ENCODE results near the gene ATP6V1G2.
A peak's percentile ranks its signal among the peaks of the same experiment; 100 is the strongest.
"Not testable (repeated sequence)": the region's sequence is repeated elsewhere in the genome, so short reads cannot be mapped to it uniquely, and the experiment has no call there.

The ATP6V1G2 gene

DNA sequence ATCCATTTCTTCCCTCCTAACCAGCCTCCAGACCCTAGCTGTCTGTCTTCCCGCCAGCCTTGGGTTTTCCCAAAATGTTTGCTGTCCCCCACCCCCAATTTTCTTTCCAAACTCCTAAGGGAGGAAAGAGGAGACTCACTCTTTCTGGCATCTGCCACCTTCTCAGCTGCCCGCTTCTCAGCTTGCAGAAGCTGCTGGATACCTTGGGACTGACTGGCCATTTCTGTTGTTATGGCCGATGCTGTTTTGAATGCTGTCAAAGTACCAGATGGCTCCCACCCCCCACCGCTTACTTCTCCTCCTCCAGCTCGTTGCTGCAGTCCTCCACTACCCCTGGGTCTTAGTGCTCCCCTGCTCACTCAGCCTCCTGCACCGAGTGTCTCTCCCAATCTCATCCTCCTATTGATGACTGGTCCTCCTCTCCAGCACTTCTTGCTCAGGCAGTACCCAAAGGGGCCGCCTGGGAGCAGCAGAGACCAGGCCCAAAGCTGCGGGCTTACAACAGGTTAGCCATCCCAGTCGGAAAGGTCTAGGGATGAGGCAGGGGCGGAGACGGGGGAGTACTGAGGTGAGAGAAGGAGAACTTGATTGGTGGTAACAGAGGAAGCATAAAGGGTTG lies at the start of gene ATP6V1G2:
ATP6V1G2 (minus strand) TSS at position 270 of the 619 bp plus-strand sequence; CDS start at position 221, 49 bp downstream.
- peak; percentile 73 to 89 (median 81) for DNase-seq (ENCODE audit: low read depth in 3 of 3)

DNA sequence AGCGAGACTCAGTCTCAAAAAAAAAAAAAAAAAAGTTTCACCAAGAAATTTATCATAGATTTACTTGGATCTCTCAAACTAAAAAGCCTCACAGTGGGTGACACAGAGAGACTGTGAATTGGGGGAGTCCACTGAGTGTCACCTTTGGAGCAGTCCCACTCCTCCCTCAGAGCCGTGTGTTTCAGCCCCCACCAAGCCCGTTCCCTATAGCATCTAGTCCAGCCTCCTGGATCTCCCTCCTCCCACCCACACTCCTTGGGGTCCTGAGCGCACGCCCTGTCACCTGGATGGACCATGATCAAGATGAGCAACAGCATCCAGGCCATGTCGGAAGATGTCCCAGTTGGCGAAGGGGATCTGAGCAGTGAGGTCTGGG lies 46.0 kb upstream of the ATP6V1G2 start:
- DNase-seq (ENCODE audit: low read depth in 3 of 3): no peak

GRCh38 chr6:31590691-31591090 lies 44.3 kb upstream of the ATP6V1G2 start:
- not testable (repeated sequence) for DNase-seq (ENCODE audit: low read depth in 3 of 3)

DNA sequence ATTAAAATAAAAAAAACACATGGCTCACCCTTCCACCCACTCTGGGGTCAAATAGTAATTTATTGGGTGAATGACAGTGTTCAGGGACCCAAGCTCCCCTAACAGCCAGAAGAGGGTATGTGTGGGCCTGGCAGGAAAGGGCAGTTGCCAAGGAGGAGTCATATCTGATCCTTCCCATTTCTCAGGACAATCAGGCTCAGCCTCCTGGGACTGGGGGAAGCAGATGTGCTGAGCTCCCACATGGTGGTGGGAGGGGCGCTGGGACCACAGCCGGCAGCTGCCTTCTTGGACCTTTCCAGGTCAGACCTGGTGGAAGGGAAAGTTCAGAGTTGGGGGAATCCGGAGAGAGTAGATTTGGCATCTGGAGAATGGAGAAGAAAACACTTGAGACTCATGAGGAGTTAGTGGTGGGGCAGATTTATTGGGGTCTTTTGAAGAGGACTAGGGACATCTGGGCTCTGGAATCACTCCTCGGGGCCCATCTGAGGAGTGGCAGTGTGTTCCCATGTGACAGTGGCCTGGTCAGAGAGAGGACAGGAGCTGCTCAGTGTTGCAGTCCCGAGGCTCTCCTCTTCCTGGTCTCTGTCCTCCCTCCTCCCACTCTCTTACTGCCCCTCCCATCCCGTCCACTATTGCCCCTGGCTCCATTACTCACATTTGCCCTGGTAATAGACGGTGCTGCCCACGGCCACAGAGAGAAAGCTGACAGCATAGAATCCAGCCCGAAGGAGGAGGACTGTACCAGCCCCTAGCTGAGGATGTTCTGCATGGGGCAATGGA lies 42.7 kb upstream of the ATP6V1G2 start:
- no peak for DNase-seq (ENCODE audit: low read depth in 3 of 3)

DNA sequence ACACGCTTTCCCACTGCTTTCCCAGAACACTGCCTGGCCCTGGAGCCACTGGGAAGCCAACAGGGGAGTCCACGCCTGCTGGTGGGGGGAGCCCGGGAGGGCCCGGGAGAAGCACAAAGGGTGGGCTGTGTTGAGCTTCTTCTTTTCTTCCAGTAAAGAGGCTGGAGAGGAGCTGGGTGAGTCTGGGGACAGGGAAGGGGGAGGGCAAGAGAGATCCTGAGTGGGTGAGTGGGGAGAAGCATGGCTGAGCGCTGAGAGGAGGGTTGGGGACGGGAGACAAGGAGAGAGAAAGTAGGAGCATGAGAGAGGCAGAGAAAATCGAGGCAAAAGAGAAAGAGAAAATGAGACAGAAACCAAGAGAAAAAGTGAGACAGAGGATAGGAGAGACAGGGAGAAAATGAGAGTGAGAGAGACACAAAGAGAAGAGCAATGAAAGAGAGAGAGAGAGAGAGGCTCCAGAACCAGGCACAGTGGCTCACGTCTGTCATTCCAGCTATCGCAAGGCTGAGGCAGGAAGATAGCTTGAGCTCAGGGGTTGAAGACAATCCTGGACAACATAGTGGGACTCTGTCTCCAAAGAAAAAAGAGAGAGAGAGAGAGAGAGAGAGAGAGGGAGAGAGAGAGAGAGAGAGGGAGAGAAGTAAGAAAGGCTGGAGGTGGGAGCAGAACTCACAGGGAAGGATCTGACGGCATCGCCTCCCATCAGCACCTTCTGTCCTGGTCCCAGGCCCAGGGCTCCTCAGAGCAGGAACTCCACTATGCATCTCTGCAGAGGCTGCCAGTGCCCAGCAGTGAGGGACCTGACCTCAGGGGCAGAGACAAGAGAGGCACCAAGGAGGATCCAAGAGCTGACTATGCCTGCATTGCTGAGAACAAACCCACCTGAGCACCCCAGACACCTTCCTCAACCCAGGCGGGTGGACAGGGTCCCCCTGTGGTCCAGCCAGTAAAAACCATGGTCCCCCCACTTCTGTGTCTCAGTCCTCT lies 41.7 kb upstream of the ATP6V1G2 start:
- DNase-seq (ENCODE audit: low read depth in 3 of 3): no peak

GRCh38 chr6:31586599-31587281 lies 40.3 kb upstream of the ATP6V1G2 start:
- DNase-seq (ENCODE audit: low read depth in 3 of 3): no peak

GRCh38 chr6:31586008-31586407 lies 39.6 kb upstream of the ATP6V1G2 start, which contains the start of gene LST1:
Gene LST1, plus strand, starts transcription at chr6:31586277. Its CDS starts 1,023 bp downstream, at chr6:31587300.
- no peak for DNase-seq (ENCODE audit: low read depth in 3 of 3)

DNA sequence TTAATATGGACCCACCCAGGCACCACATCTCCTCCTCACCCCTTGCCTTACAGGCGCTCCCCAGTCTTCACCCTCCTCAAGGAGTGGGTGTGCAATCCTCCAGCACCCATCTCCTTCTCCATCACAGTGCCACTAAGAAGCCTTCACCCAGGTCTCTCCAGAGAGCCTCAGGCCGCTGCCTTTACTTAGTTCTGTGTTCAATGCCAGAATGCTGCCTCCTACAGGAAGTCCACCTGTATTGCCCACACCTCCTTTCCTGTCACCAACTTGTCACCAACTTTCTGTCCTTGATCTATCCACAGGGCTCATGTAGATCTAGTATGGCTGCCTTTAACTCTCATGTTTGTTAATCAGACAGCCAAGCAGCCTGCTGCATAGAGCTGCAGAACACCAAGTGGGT lies 39.1 kb upstream of the ATP6V1G2 start:
- DNase-seq (ENCODE audit: low read depth in 3 of 3): no peak

GRCh38 chr6:31582230-31582643 lies 35.8 kb upstream of the ATP6V1G2 start, which contains the start of gene LTB:
Gene LTB, minus strand, starts transcription at chr6:31582424. Its CDS starts 7 bp downstream, at chr6:31582417.
- no peak for DNase-seq (ENCODE audit: low read depth in 3 of 3)

GRCh38 chr6:31581434-31582229 lies 35.2 kb upstream of the ATP6V1G2 start:
- no peak for DNase-seq (ENCODE audit: low read depth in 3 of 3)

GRCh38 chr6:31580807-31581433 lies 34.5 kb upstream of the ATP6V1G2 start:
- DNase-seq (ENCODE audit: low read depth in 3 of 3): peak in 2 of 3 donors; percentile 84 to 89

GRCh38 chr6:31580438-31580740 lies 34.0 kb upstream of the ATP6V1G2 start:
- DNase-seq (ENCODE audit: low read depth in 3 of 3): no peak

- no peak for DNase-seq (ENCODE audit: low read depth in 3 of 3)
These were observed 33.4 kb upstream of the ATP6V1G2 start for GRCh38 chr6:31579546-31580437.

DNA sequence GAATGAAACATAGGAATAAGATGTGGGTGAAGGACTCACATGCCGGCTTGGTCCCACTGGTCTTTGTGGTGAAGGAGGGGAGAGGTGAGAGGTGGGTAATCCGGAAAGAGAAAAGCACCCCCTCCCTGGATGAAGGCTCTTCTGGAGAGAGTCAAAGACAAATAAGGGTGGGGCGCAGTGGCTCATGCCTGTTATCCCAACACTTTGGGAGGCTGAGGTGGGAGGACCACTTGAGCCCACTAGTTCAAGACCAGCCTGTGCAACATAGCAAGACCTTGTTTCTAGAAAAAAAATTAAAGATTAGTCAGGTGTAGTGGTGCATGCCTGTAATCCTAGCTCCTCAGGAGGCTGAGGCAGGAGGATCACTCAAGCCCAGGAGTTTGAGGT lies 32.7 kb upstream of the ATP6V1G2 start:
- DNase-seq (ENCODE audit: low read depth in 3 of 3): no peak

- DNase-seq (ENCODE audit: low read depth in 3 of 3): no peak
These were observed 32.0 kb upstream of the ATP6V1G2 start for GRCh38 chr6:31578184-31579118.

DNA sequence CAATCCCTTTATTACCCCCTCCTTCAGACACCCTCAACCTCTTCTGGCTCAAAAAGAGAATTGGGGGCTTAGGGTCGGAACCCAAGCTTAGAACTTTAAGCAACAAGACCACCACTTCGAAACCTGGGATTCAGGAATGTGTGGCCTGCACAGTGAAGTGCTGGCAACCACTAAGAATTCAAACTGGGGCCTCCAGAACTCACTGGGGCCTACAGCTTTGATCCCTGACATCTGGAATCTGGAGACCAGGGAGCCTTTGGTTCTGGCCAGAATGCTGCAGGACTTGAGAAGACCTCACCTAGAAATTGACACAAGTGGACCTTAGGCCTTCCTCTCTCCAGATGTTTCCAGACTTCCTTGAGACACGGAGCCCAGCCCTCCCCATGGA lies 31.2 kb upstream of the ATP6V1G2 start:
- no peak for DNase-seq (ENCODE audit: low read depth in 3 of 3)

GRCh38 chr6:31576897-31577578 lies 30.6 kb upstream of the ATP6V1G2 start:
- DNase-seq (ENCODE audit: low read depth in 3 of 3): no peak
